GM21367 (cell line): Measurements from ENCODE around the gene CDC123.
"Not testable (repeated sequence)": the region's sequence is repeated elsewhere in the genome, so short reads cannot be mapped to it uniquely, and the experiment has no call there.

Experiments used
- ATAC-seq: cut with Tn5 transposase; IDR thresholded peaks from one replicate; pipeline ENCODE4 v1.9.1; 2021; ENCODE audit not compliant: unreplicated experiment

Gene CDC123

GRCh38 chr10:12287772-12288171 is 91.8 kb downstream of the CDC123 start:
- ATAC-seq: no peak

- not testable (repeated sequence) for ATAC-seq
These were observed 101.8 kb downstream of the CDC123 start for GRCh38 chr10:12297784-12298183.

- ATAC-seq: no peak
These were observed 103.4 kb downstream of the CDC123 start for GRCh38 chr10:12299222-12299965.
